ENCODE data around the gene C17orf78. TPM values are rescaled to one million over a fixed set of nuclear protein-coding genes. Genes with fewer than 3 reads are reported as not detected.

The C17orf78 gene
- total and polyA plus RNA-seq, 2 donors (not counting 1 experiment from before 2014, with no cell fraction given), result not detected

DNA sequence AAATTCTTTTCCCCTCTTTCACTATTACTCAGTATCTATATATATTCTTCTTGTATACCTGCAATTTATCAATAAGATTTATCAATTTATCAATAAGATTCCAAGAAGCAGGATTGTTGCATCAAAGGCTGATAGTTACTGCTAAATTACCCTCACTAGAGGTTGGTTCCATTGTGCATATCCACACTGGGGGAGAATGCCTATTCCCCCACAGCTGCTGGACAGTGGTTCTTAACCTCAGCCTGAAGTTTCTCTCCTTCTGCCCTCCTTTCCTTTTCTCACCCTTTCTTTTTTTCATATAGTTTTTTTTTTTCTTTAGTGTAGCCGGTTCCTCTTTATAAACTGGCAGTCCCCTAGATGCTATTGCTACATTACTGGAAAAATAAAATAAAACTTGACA, 6.3 kb downstream of the C17orf78 start:
- WGBS (ENCODE audit: insufficient coverage), result no CpG with 5 or more reads among the region's 1 CpG
- no peaks in the 10 kb centered on the region for H3K27me3 ChIP-seq (replicated peaks in 1 of 4; ENCODE audit: control extremely low read depth in 1 of 4, control insufficient read depth in 3 of 4, insufficient read depth in 4 of 4, low read length in 3 of 4)
- Mint-ChIP-seq H3K4me1 (no peaks in the 10 kb centered on the region), H3K27me3 (no peaks in the 10 kb centered on the region), H3K27ac (no peak overlapping the region), H3K9me3 (ENCODE audit: insufficient read depth) (no peaks in the 10 kb centered on the region), H3K4me3 (no peak overlapping the region)
- H4K20me1 ChIP-seq (ENCODE audit: control insufficient read depth, insufficient read depth, low read length, poor library complexity, severe bottlenecking), result no peaks in the 10 kb centered on the region
- no peak overlapping the region for H3K4me2 ChIP-seq (replicated peaks; ENCODE audit: low read depth, low read length, poor library complexity, severe bottlenecking)
- H3K9ac ChIP-seq (ENCODE audit: low read length), result no peak overlapping the region
- intact Hi-C loops (cut with micrococcal nuclease), result no loop called here
- no peak for ATAC-seq (ENCODE audit: low read depth)
- H3K36me3 ChIP-seq (replicated peaks in 1 of 2; ENCODE audit: control extremely low read depth in 1 of 2, control insufficient read depth in 1 of 2, extremely low read depth in 1 of 2, insufficient read depth in 2 of 2, low read length in 1 of 2), result no peaks in the 10 kb centered on the region
- POLR2A ChIA-PET, result no interaction called here
- no peaks in the 10 kb centered on the region for H3K9me3 ChIP-seq (ENCODE audit: control extremely low read depth in 1 of 3, control insufficient read depth in 2 of 3, insufficient read depth in 1 of 3, low read length in 2 of 3)
- no peak for DNase-seq
- H3K79me2 ChIP-seq (ENCODE audit: control insufficient read depth, insufficient read depth, low read length), result no peaks in the 10 kb centered on the region
- H2AFZ ChIP-seq (ENCODE audit: insufficient read depth, low read depth, low read length, poor library complexity, severe bottlenecking), result no peak overlapping the region
- no peak for TF ChIP-seq EZH2 (IDR thresholded peaks at IDR 0.05; ENCODE audit: borderline replicate concordance, insufficient read depth, low read depth, low read length, poor library complexity, severe bottlenecking)
- TF ChIP-seq, protein P1, sequence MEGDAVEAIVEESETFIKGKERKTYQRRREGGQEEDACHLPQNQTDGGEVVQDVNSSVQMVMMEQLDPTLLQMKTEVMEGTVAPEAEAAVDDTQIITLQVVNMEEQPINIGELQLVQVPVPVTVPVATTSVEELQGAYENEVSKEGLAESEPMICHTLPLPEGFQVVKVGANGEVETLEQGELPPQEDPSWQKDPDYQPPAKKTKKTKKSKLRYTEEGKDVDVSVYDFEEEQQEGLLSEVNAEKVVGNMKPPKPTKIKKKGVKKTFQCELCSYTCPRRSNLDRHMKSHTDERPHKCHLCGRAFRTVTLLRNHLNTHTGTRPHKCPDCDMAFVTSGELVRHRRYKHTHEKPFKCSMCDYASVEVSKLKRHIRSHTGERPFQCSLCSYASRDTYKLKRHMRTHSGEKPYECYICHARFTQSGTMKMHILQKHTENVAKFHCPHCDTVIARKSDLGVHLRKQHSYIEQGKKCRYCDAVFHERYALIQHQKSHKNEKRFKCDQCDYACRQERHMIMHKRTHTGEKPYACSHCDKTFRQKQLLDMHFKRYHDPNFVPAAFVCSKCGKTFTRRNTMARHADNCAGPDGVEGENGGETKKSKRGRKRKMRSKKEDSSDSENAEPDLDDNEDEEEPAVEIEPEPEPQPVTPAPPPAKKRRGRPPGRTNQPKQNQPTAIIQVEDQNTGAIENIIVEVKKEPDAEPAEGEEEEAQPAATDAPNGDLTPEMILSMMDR (IDR thresholded peaks at IDR 0.05), result no peak
- H3K27ac ChIP-seq (ENCODE audit: low read length in 2 of 2), result no peak overlapping the region
- no peaks in the 10 kb centered on the region for H3K4me1 ChIP-seq (ENCODE audit: control insufficient read depth in 2 of 2, insufficient read depth in 2 of 2, low read length in 2 of 2)
- H3K4me3 ChIP-seq (ENCODE audit: control extremely low read depth in 1 of 5, extremely low read depth in 1 of 5, insufficient read depth in 1 of 5, low read depth in 2 of 5, low read length in 4 of 5), result no peak overlapping the region
- CTCF ChIA-PET, result interaction anchor here (1.9 kb wide), 1 partner anchor 8 kb away, joined by 9 read pairs; no protein-coding TSS in a partner anchor

DNA sequence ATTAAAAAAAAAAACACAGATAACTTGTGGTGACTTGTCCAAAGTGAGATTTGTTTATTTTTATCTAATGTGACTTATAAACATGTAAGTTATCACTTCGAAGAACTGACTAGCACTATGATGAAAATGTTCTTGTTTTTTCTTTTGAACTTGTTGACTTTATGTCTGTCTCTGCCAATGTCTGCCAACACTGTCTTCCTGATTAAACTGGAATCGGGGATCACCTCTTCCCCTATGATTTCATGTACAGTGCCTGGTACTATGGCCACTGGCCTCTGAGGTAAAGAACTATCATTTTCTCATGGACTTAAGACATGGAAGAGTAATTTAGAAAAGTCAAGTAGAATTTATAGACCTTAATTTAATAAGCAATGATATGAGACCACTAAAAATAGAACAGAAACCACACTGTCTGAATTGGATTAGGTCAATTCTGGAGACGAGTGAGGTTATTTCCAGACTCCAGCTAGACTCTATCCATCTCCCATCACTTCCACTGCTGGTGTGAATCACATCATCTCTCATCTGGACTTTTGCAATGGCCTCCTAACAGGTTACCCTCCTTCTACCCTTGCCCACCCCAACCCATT, 8.9 kb downstream of the C17orf78 start:
- Histone ChIP-seq H3K4me1 (ENCODE audit: control insufficient read depth in 2 of 2, insufficient read depth in 2 of 2, low read length in 2 of 2) (no peaks in the 10 kb centered on the region), H3K4me3 (ENCODE audit: control extremely low read depth in 1 of 5, extremely low read depth in 1 of 5, insufficient read depth in 1 of 5, low read depth in 2 of 5, low read length in 4 of 5) (no peak overlapping the region), H3K36me3 (replicated peaks in 1 of 2; ENCODE audit: control extremely low read depth in 1 of 2, control insufficient read depth in 1 of 2, extremely low read depth in 1 of 2, insufficient read depth in 2 of 2, low read length in 1 of 2) (no peaks in the 10 kb centered on the region), H4K20me1 (ENCODE audit: control insufficient read depth, insufficient read depth, low read length, poor library complexity, severe bottlenecking) (no peaks in the 10 kb centered on the region), H3K27me3 (replicated peaks in 1 of 4; ENCODE audit: control extremely low read depth in 1 of 4, control insufficient read depth in 3 of 4, insufficient read depth in 4 of 4, low read length in 3 of 4) (no peaks in the 10 kb centered on the region), H3K4me2 (replicated peaks; ENCODE audit: low read depth, low read length, poor library complexity, severe bottlenecking) (no peak overlapping the region), H3K79me2 (ENCODE audit: control insufficient read depth, insufficient read depth, low read length) (no peaks in the 10 kb centered on the region), H2AFZ (ENCODE audit: insufficient read depth, low read depth, low read length, poor library complexity, severe bottlenecking) (no peak overlapping the region), H3K9ac (ENCODE audit: low read length) (no peak overlapping the region), H3K27ac (ENCODE audit: low read length in 2 of 2) (no peak overlapping the region), H3K9me3 (ENCODE audit: control extremely low read depth in 1 of 3, control insufficient read depth in 2 of 3, insufficient read depth in 1 of 3, low read length in 2 of 3) (no peaks in the 10 kb centered on the region)
- ChIA-PET POLR2A (no interaction called here), CTCF (no interaction called here)
- Mint-ChIP-seq H3K9me3 (ENCODE audit: insufficient read depth) (no peaks in the 10 kb centered on the region), H3K4me3 (no peak overlapping the region), H3K27me3 (no peaks in the 10 kb centered on the region), H3K4me1 (no peaks in the 10 kb centered on the region), H3K27ac (no peak overlapping the region)
- no peak for TF ChIP-seq EZH2 (IDR thresholded peaks at IDR 0.05; ENCODE audit: borderline replicate concordance, insufficient read depth, low read depth, low read length, poor library complexity, severe bottlenecking)
- TF ChIP-seq, protein P1 (IDR thresholded peaks at IDR 0.05), result no peak
- 80% methylated on average over 1 of the region's 3 CpGs for WGBS (ENCODE audit: insufficient coverage)
- intact Hi-C loops (cut with micrococcal nuclease), result no loop called here
- no peak for DNase-seq
- no peak for ATAC-seq (ENCODE audit: low read depth)

All from B cell (primary cell).